ENCODE measurements around the gene CLEC17A. TPM values are rescaled to one million over a fixed set of nuclear protein-coding genes. Genes with fewer than 3 reads are reported as not detected.
"Not testable (repeated sequence)": the region's sequence is repeated elsewhere in the genome, so short reads cannot be mapped to it uniquely, and the experiment has no call there.

The CLEC17A gene
- polyA plus RNA-seq, 4 donors: 0.24 to 0.55 TPM; not detected in 2

DNA sequence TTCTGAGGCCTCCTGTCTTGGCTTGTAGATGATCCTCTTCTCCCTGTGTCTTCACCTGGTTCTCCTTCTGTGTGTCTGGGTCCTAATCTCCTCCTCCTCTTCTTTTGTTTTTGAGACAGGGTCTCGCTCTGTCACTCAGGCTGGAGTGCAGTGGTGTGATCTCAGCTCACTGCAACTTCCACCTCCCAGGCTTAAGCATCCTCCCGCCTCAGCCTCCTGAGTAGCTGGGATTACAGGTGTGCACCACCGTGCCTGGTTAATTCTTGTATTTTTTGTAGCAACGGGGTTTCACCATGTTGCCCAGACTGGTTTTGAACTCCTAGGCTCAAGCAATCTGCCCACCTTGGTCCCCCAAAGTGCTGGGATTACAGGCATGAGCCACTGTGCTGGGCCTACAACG lies 29.4 kb downstream of the CLEC17A start:
- WGBS, 3 donors: 70 to 87% (median 75%) methylated on average over 5 of the region's 5 CpGs
- H3K4me1 ChIP-seq (ENCODE audit: control insufficient read depth in 3 of 3, insufficient read depth in 2 of 3, low read depth in 1 of 3, low read length in 2 of 3); DNase-seq; H3K27ac ChIP-seq (ENCODE audit: low read depth in 1 of 3, low read length in 2 of 3); H3K27me3 ChIP-seq (ENCODE audit: control insufficient read depth in 3 of 3, insufficient read depth in 3 of 3, low read length in 3 of 3); H3K36me3 ChIP-seq (ENCODE audit: control insufficient read depth in 3 of 3, insufficient read depth in 2 of 3, low read depth in 1 of 3, low read length in 3 of 3); H3K4me3 ChIP-seq (ENCODE audit: low read depth in 1 of 3, low read length in 3 of 3); H3K9me3 ChIP-seq (ENCODE audit: control insufficient read depth in 2 of 2, insufficient read depth in 1 of 2, low read depth in 1 of 2, low read length in 1 of 2); FAIRE-seq: not testable (repeated sequence)

DNA sequence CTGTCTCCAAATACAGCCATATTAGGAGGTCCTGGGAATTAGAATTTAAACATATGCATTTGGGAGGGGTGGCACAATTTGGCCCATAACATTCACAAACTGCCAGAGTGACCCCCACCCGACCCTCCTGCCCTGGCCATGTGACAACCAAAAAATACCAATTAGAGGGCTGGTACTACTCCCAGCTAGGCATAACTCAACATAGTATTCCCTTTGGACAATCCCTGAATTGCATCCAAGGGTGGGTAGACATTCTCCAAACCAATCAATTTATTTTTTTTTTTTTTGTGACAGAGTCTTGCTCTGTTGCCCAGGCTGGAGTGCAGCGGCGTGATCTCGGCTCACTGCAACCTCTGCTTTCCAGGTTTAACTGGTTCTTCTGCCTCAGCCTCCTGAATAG lies 29.8 kb downstream of the CLEC17A start:
- H3K4me1 ChIP-seq (ENCODE audit: control insufficient read depth in 3 of 3, insufficient read depth in 2 of 3, low read depth in 1 of 3, low read length in 2 of 3): no peaks in the 10 kb centered on the region
- H3K27me3 ChIP-seq (ENCODE audit: control insufficient read depth in 3 of 3, insufficient read depth in 3 of 3, low read length in 3 of 3): no peaks in the 10 kb centered on the region
- no peaks in the 10 kb centered on the region for H3K36me3 ChIP-seq (ENCODE audit: control insufficient read depth in 3 of 3, insufficient read depth in 2 of 3, low read depth in 1 of 3, low read length in 3 of 3)
- FAIRE-seq (no peak), DNase-seq (no peak)
- WGBS, 3 donors: 88 to 96% (median 89%) methylated on average over 4 of the region's 4 CpGs
- no peak overlapping the region for H3K27ac ChIP-seq (ENCODE audit: low read depth in 1 of 3, low read length in 2 of 3)
- no peaks in the 10 kb centered on the region for H3K9me3 ChIP-seq (ENCODE audit: control insufficient read depth in 2 of 2, insufficient read depth in 1 of 2, low read depth in 1 of 2, low read length in 1 of 2)
- H3K4me3 ChIP-seq (ENCODE audit: low read depth in 1 of 3, low read length in 3 of 3): no peak overlapping the region

DNA sequence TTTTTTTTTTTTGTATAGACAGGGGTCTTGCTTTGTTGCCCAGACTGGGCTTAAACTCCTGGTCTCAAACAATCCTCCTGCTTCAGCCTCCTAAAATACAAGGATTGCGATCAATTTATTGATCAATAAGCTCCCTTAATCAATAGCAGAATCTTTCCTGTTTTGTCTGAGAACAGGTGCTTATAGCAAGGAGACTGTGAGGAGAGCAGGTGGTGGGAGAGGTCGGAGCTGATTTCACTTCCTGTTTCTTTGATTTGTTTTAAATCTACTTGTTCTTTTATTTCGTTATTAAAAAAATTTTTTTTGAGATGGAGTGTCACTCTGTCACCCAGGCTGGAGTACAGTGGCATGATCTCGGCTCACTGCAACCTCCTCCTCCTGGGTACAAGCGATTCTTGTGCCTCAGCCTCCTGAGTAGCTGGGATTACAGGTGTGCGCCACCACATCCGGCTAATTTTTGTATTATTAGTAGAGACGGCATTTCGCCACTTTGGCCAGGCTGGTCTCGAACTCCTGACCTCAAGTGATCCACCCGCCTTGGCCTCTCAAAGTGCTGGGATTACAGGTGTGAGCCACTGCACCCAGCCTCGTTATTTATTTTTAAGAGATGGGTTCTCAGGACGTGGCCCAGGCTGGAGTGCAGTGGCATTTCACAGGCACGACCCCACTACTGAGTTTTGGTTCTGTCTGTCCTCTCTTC lies 30.7 kb downstream of the CLEC17A start:
- DNase-seq; H3K27me3 ChIP-seq (ENCODE audit: control insufficient read depth in 3 of 3, insufficient read depth in 3 of 3, low read length in 3 of 3); H3K4me1 ChIP-seq (ENCODE audit: control insufficient read depth in 3 of 3, insufficient read depth in 2 of 3, low read depth in 1 of 3, low read length in 2 of 3); FAIRE-seq; H3K4me3 ChIP-seq (ENCODE audit: low read depth in 1 of 3, low read length in 3 of 3); H3K36me3 ChIP-seq (ENCODE audit: control insufficient read depth in 3 of 3, insufficient read depth in 2 of 3, low read depth in 1 of 3, low read length in 3 of 3); H3K27ac ChIP-seq (ENCODE audit: low read depth in 1 of 3, low read length in 2 of 3); H3K9me3 ChIP-seq (ENCODE audit: control insufficient read depth in 2 of 2, insufficient read depth in 1 of 2, low read depth in 1 of 2, low read length in 1 of 2): not testable (repeated sequence)
- WGBS, 3 donors: 64 to 73% (median 72%) methylated on average over 14 of the region's 14 CpGs

DNA sequence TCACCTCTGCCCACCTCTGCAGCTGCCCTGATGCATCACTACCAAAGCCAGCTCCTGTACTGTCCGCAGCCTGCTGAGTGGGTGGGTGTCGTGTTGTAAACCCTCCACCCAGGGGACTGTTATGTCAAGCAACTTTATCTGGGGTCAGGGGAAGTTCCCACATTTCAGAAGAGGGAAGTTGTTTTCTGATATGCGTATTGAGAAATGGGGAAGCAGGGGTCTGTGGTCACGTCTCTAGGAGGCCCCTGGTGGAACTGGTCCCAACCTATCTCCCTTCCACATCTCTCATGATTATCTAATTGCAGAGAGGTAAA lies 31.2 kb downstream of the CLEC17A start:
- H3K36me3 ChIP-seq (ENCODE audit: control insufficient read depth in 3 of 3, insufficient read depth in 2 of 3, low read depth in 1 of 3, low read length in 3 of 3): no peaks in the 10 kb centered on the region
- 45 to 57% (median 47%) methylated on average over 4 of the region's 4 CpGs for WGBS, 3 donors

DNA sequence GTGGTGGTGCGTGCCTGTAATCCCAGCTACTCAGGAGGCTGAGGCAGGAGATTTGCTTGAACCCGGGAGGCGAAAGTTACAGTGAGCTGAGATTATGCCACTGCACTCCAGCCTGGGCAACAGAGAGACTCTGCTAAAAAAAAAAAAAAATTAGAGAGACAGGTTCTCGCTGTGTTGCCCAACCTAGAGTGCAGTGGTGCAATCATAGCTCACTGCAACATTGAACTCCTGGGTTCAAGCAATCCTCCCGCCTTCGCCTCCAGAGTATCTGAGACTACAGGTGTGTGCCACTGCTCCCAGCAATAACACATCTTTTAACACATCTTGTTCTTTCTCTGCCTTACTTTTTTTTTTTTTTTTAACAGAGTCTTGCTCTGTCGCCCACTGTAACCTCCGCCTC lies 32.7 kb downstream of the CLEC17A start:
- H3K4me1 ChIP-seq (ENCODE audit: control insufficient read depth in 3 of 3, insufficient read depth in 2 of 3, low read depth in 1 of 3, low read length in 2 of 3): no peaks in the 10 kb centered on the region
- DNase-seq: no peak
- no peaks in the 10 kb centered on the region for H3K27me3 ChIP-seq (ENCODE audit: control insufficient read depth in 3 of 3, insufficient read depth in 3 of 3, low read length in 3 of 3)
- peaks cover 0 to 7% of the 10 kb centered on the region in 2 donors for H3K9me3 ChIP-seq (ENCODE audit: control insufficient read depth in 2 of 2, insufficient read depth in 1 of 2, low read depth in 1 of 2, low read length in 1 of 2)
- H3K4me3 ChIP-seq (ENCODE audit: low read depth in 1 of 3, low read length in 3 of 3): no peak overlapping the region
- H3K36me3 ChIP-seq (ENCODE audit: control insufficient read depth in 3 of 3, insufficient read depth in 2 of 3, low read depth in 1 of 3, low read length in 3 of 3): no peaks in the 10 kb centered on the region
- no peak overlapping the region for H3K27ac ChIP-seq (ENCODE audit: low read depth in 1 of 3, low read length in 2 of 3)
- WGBS, 3 donors: 92 to 93% (median 93%) methylated on average over 8 of the region's 8 CpGs
- no peak for FAIRE-seq

More for the DNA sequence above, 31.2 kb downstream of the CLEC17A start:
- FAIRE-seq (no peak), DNase-seq (no peak)
- H3K4me3 ChIP-seq (ENCODE audit: low read depth in 1 of 3, low read length in 3 of 3): no peak overlapping the region
- no peaks in the 10 kb centered on the region for H3K4me1 ChIP-seq (ENCODE audit: control insufficient read depth in 3 of 3, insufficient read depth in 2 of 3, low read depth in 1 of 3, low read length in 2 of 3)
- H3K27me3 ChIP-seq (ENCODE audit: control insufficient read depth in 3 of 3, insufficient read depth in 3 of 3, low read length in 3 of 3): no peaks in the 10 kb centered on the region
- no peak overlapping the region for H3K27ac ChIP-seq (ENCODE audit: low read depth in 1 of 3, low read length in 2 of 3)
- H3K9me3 ChIP-seq (ENCODE audit: control insufficient read depth in 2 of 2, insufficient read depth in 1 of 2, low read depth in 1 of 2, low read length in 1 of 2): peaks cover 0 to 3% of the 10 kb centered on the region in 2 donors

DNA sequence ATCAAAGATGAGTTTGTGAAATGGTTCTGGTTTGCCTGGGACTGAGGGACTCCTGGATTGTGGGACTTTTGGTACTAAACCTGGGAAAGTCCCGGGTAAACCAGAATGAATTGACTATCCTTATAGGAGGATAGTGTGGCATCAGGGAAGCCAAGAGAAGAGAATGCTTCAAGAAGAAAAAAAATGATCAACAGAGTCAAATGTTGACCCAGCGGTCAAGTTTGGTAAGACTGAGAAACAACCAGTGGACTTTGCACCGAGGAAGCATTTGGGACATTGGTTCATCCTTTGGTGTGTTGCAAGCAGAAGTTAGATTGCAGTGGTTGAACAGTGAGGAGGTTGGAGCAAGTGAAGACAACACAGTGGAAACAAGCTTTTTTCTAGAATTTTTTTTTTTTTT lies 33.5 kb downstream of the CLEC17A start:
- H3K9me3 ChIP-seq (ENCODE audit: control insufficient read depth in 2 of 2, insufficient read depth in 1 of 2, low read depth in 1 of 2, low read length in 1 of 2): peaks cover 0 to 7% of the 10 kb centered on the region in 2 donors
- FAIRE-seq (no peak), DNase-seq (no peak)
- no peak overlapping the region for H3K27ac ChIP-seq (ENCODE audit: low read depth in 1 of 3, low read length in 2 of 3)
- 88 to 90% (median 90%) methylated on average over 3 of the region's 3 CpGs for WGBS, 3 donors
- H3K4me3 ChIP-seq (ENCODE audit: low read depth in 1 of 3, low read length in 3 of 3): no peak overlapping the region
- H3K36me3 ChIP-seq (ENCODE audit: control insufficient read depth in 3 of 3, insufficient read depth in 2 of 3, low read depth in 1 of 3, low read length in 3 of 3): no peaks in the 10 kb centered on the region
- no peaks in the 10 kb centered on the region for H3K4me1 ChIP-seq (ENCODE audit: control insufficient read depth in 3 of 3, insufficient read depth in 2 of 3, low read depth in 1 of 3, low read length in 2 of 3)
- H3K27me3 ChIP-seq (ENCODE audit: control insufficient read depth in 3 of 3, insufficient read depth in 3 of 3, low read length in 3 of 3): no peaks in the 10 kb centered on the region

- no peak overlapping the region for H3K27ac ChIP-seq (ENCODE audit: low read depth in 1 of 3, low read length in 2 of 3)
- H3K27me3 ChIP-seq (ENCODE audit: control insufficient read depth in 3 of 3, insufficient read depth in 3 of 3, low read length in 3 of 3): no peaks in the 10 kb centered on the region
- peaks cover 0 to 7% of the 10 kb centered on the region in 2 donors for H3K9me3 ChIP-seq (ENCODE audit: control insufficient read depth in 2 of 2, insufficient read depth in 1 of 2, low read depth in 1 of 2, low read length in 1 of 2)
- DNase-seq (no peak), FAIRE-seq (no peak)
- H3K4me3 ChIP-seq (ENCODE audit: low read depth in 1 of 3, low read length in 3 of 3): no peak overlapping the region
- H3K36me3 ChIP-seq (ENCODE audit: control insufficient read depth in 3 of 3, insufficient read depth in 2 of 3, low read depth in 1 of 3, low read length in 3 of 3): no peaks in the 10 kb centered on the region
- no peaks in the 10 kb centered on the region for H3K4me1 ChIP-seq (ENCODE audit: control insufficient read depth in 3 of 3, insufficient read depth in 2 of 3, low read depth in 1 of 3, low read length in 2 of 3)
Measured at GRCh38 chr19:14619404-14619803, 36.5 kb downstream of the CLEC17A start.

DNA sequence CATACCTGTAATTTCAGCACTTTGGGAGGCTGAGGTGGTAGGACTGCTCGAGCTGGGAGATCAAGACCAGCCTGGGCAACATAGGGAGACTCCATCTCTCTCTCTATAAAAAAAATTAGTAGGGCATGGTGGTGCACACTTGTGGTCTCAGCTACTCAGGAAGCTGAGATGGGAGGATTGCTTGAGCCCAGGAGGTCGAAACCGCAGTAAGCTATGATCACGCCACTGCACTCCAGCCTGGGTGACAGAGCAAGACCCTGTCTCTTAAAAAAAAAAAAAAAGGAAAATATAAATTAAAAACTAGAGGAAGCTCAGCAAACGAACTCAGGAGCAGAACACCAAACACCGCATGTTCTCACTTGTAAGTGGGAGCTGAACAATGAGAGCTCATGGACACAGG lies 41.6 kb downstream of the CLEC17A start:
- H3K36me3 ChIP-seq (ENCODE audit: control insufficient read depth in 3 of 3, insufficient read depth in 2 of 3, low read depth in 1 of 3, low read length in 3 of 3); H3K9me3 ChIP-seq (ENCODE audit: control insufficient read depth in 2 of 2, insufficient read depth in 1 of 2, low read depth in 1 of 2, low read length in 1 of 2); H3K27ac ChIP-seq (ENCODE audit: low read depth in 1 of 3, low read length in 2 of 3); H3K4me1 ChIP-seq (ENCODE audit: control insufficient read depth in 3 of 3, insufficient read depth in 2 of 3, low read depth in 1 of 3, low read length in 2 of 3); FAIRE-seq; H3K4me3 ChIP-seq (ENCODE audit: low read depth in 1 of 3, low read length in 3 of 3); H3K27me3 ChIP-seq (ENCODE audit: control insufficient read depth in 3 of 3, insufficient read depth in 3 of 3, low read length in 3 of 3); DNase-seq: not testable (repeated sequence)
- 74 to 81% (median 79%) methylated on average over 6 of the region's 6 CpGs for WGBS, 3 donors

DNA sequence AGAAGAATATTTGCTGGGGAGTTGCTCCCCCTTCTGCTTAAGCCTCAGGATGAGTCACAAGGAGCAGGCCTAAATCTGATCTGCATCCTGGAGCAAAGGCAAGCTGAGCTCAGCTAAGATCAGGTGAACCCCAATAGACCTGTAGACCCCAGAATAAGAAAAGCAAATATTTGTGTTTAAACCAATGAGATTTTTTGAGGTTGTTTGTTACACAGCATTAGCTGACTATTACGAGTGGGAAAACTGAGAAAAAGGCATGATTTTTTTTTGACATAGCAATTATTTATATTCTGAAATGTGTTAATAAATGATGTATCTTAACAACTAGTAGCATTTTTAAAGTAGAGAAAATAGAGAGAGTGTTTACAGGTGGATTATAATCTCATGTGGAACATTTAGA lies 46.7 kb downstream of the CLEC17A start:
- 91 to 95% (median 92%) methylated on average over 1 of the region's 1 CpG for WGBS, 3 donors
- no peak for FAIRE-seq
- no peaks in the 10 kb centered on the region for H3K4me1 ChIP-seq (ENCODE audit: control insufficient read depth in 3 of 3, insufficient read depth in 2 of 3, low read depth in 1 of 3, low read length in 2 of 3)
- DNase-seq: no peak
- no peaks in the 10 kb centered on the region for H3K9me3 ChIP-seq (ENCODE audit: control insufficient read depth in 2 of 2, insufficient read depth in 1 of 2, low read depth in 1 of 2, low read length in 1 of 2)
- no peak overlapping the region for H3K4me3 ChIP-seq (ENCODE audit: low read depth in 1 of 3, low read length in 3 of 3)
- no peak overlapping the region for H3K27ac ChIP-seq (ENCODE audit: low read depth in 1 of 3, low read length in 2 of 3)
- H3K27me3 ChIP-seq (ENCODE audit: control insufficient read depth in 3 of 3, insufficient read depth in 3 of 3, low read length in 3 of 3): no peaks in the 10 kb centered on the region
- H3K36me3 ChIP-seq (ENCODE audit: control insufficient read depth in 3 of 3, insufficient read depth in 2 of 3, low read depth in 1 of 3, low read length in 3 of 3): no peaks in the 10 kb centered on the region

Data from small intestine (tissue), 7 donors.